ENCODE data around the gene UPF1.

UPF1 gene

DNA sequence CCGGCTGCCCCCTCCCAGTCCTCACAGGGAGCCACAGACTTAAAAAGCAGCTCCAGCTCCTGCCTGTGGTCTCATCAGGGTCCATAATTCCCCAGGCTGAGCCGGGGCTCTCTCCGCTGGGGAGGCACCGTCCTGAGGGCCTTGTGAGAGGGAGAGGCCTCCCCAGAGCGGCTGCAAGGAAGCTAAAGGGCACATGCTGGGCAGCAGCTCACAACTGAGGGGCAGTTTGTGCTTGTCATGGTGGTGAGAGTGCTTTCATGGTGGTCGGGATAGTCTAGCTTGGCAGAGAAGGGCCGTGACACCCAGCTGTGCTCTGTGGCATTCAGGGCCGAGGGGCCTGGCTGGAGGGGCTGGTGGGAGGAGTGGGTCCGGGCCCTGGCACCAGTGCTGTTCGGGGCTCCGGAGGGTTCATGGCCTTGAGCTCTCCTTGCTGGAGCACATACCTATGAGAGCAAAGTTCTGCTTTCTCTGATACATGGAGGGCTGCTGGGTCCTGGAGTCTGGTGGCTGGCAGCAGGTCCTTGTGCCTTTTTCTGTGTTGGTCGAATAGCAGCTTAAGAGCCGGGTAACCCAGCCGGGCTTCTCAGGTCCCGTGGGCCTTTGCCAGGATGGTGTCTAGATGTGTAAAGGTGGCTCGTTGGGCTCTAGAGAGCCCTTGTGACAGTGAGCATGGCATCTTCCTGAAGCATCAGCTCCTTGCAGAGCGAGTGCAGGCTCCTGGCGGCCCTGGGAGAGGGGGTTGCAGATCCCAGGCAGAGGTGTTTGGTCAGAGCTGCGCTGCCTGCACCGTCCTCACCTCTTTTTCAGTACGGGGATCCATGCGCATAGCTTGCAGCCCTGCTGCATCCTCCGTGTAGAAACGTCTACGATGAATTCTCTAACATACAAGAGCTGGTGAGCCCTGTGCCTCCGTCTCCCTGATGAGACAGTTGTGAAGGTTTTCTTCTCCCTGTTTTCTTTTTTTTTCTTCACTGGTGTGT is 8.8 kb downstream of the UPF1 start:
- DNase-seq (ENCODE audit: low read depth in 2 of 2): no peak

DNA sequence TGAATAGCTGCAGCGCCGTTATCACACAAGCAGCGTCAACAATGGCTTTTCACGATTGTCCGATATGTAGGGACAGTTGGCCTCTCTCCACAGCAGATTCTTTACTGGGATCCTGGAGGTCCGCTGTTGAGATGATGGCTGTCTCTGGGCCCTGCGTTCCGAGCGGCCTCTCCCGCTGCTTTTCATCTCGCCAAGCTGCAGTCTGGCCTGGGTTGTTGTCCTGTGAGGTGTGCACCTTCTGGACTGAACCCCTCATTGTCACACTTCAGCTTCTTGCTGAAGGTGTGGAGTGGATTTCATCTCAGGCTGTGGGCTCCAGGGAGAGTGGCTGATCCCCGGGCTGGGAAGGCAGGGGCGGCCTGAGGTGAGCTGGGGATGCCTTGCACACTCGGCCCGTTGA is 9.6 kb downstream of the UPF1 start:
- no peak for DNase-seq (ENCODE audit: low read depth in 2 of 2)

DNA sequence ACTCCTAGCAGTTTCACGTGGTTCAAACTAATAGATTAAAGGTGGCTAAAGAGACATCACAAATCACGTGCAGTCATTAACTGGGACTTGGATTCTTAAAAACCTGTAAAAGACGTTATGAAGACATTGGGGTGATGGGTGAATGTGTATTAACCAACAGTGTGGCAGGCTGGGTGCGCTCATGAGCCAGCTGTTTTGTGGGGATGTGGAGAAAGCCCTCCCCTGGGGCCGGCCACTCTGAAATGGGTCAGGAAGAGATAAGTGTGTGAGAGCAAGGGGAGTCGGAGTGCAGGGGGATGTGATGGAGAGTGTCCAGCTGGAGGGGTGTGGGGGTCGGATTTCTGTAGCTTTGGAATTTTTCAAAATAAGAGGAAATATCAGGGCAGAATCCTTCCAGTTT is 10.4 kb downstream of the UPF1 start:
- no peak for DNase-seq (ENCODE audit: low read depth in 2 of 2)

DNA sequence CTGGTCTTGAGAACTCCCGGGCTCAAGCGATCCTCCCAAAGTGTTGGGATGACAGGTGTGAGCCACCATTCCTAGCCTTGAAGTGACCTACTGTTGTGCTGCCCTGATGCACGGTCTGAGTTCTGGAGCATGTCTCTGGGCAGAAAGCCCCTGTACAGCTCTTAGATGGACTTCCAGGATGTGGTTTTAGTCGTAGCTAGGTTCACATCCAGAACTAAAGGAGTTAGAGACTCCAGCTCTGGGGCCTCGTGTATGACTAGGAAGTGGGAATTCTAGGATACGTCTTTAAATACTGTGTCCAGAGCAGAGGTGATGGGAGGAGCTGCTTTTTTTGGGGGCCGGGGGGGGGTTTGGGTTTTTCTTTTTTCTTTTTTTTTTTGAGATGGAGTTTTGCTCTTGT is 12.2 kb downstream of the UPF1 start:
- no peak for DNase-seq (ENCODE audit: low read depth in 2 of 2)

DNA sequence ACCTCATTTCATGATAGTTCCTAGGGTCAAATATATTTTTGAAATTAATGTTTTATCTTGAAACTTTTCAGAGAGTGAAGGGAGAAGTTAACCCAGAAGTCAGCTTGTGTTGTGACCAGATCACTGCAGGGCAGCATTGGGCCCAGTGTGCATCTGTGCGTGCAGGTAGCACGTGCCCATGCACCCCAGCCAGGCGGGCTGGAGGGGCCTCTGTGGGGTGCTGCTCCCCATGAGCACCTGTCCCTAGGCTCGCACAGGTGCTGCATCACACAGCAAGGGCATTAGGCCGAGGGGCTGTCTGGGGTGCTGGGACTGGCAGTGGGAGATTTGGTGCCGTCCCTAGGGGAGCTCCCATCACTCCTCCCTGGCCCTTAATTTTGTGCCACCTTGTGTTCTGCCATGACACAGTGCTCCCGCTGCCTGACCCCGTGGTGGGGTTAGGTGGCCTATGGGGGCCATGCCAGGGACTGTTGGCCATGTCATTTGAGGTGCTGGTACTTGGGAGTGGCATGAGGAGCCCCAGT is 13.1 kb downstream of the UPF1 start:
- DNase-seq (ENCODE audit: low read depth in 2 of 2): no peak

DNA sequence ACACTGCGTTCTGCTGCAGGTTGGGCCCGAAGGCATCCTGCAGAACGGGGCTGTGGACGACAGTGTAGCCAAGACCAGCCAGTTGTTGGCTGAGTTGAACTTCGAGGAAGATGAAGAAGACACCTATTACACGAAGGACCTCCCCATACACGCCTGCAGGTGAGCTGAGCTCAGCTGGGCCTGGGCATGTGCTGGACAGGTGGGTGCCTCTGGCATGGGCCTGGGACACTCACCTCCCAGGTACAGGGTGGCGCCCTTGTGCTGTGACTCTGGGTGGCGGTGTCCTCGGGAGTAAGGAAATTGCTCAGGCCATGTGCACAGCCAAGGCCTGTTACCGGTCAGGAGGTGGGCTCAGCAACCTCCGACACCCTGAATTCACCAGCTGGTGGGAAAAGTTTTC is 14.2 kb downstream of the UPF1 start:
- DNase-seq (ENCODE audit: low read depth in 2 of 2): no peak

DNA sequence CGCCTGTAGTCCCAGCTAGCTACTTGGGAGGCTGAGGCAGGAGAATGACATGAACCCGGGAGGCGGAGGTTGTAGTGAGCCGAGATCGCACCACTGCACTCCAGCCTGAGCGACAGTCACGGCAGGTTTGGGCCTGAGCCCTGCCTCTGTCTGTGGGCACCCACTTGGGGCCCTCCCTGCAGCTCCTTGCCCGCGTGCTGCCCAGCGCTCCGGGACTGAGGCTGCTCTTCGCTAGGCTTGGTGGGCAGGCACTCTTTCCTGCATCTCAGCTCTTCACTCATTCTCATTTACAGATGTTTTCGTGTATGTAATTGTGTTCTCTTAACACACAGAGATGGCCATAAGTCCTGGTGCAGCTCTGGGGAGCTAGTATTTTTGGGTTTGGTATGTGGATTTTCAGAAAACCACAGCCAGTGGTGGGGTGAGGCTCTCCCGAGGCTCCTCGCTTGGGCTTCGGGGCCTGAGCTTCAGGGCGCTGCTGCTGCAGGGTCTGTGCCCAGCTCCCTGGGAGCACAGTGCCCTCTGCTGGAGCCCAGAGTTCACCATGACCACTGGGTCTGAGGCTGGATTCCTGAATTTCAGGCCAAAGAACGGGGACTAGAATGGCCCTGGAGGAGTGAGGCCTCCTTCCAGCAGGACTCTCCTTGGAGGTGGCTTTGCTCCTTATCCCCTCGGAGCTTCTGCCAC is 15.2 kb downstream of the UPF1 start:
- peak; percentile 22 to 48 for DNase-seq (ENCODE audit: low read depth in 2 of 2)

DNA sequence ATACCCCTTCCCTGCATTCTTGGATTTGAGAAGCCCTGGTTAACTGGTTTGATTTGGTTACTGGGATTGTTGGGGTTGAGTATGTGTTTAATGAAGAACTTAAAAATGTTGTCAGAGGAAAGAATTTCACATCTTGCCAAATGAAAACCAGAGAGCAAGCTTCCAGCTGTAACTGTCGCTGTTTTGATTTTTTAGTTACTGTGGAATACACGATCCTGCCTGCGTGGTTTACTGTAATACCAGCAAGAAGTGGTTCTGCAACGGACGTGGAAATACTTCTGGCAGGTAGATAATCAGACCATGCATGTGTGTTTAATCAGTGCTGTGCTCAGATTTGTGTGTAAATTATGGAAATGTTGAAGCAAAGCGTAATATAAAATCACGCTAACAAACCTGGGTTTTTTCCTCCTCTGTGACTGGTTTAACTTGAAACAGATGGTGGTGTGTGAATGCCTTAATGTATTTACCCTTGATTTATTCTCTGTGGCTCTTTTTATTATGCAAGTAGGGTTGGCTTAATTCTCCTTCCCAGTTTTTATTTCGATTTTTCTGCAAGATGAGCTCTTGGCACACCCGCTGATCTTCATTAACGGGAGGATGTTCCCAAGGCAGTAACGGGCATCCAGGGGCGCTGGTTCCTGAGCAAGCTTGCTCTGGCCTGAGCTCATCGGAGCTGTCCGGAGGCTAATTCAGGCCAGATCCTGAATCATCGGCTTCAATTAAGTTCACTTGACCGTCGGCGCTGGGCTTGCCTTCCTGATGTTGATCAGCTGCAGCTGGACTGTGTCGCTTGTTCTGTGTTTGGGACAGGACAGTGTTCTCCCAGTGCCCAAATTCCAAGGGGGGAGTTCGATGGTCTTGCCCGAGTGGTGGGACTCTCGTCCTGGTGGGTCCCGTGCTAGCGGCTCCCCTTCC is 16.0 kb downstream of the UPF1 start:
- DNase-seq (ENCODE audit: low read depth in 2 of 2): no peak

DNA sequence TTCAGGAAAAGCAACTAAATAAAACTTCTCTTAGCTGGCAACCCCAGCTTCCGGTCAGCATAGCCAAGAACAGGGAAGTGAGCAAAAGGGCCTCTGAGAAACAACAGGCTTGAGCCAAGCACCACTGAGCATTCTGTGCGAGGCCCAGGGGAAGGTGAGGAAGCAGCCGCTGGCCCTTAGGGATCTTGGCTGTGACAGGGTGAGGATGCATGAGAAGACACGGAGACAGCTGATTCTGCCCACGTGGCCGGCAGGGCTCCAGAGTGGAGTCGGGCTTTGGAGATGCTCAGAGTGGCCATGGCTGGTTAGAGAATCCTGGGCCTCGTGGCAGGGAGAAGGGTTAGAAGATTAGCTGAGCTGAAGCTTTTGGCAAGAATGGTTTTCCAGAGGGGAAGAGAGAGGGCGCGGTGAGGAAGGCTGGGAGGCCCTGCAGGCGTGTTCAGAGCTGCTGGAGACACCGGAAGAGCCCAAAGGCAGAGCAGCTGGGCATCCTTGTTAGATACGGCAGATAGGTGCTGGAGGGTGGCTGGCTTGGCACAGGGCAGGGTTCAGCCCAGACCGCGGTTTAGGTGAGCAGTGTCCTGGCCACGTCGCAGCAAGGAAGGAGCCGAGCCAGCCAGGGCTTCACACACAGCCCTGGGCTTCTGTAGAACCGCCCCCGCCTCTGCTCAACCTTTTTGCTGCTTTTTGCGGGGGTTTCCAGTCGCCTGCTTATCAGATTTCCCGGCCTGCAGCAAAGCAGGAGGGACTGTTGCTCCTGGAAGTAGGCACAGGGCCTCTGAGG is 17.3 kb downstream of the UPF1 start:
- DNase-seq (ENCODE audit: low read depth in 2 of 2): peak in 1 of 2 donors; percentile 24

DNA sequence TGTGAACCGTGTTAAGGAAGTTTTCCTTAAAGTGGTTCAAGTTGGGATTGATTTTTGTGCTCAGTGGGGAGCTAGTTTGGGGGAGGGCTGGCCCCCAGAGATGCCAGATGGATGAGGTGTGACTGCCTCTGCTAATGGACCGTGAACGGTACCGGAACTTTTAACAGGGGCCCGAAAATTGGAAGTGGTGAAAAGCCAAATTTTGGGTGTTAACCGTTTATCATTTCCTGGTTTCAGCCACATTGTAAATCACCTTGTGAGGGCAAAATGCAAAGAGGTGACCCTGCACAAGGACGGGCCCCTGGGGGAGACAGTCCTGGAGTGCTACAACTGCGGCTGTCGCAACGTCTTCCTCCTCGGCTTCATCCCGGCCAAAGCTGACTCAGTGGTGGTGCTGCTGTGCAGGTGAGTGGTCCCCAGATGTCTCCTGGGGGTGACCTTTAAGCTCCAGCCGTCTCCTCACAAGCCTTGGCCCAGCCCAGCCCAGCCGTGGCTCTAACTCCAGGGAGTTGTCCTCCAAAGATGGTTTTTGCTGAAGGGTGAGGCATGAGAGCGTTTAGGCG is 18.2 kb downstream of the UPF1 start:
- no peak for DNase-seq (ENCODE audit: low read depth in 2 of 2)

DNA sequence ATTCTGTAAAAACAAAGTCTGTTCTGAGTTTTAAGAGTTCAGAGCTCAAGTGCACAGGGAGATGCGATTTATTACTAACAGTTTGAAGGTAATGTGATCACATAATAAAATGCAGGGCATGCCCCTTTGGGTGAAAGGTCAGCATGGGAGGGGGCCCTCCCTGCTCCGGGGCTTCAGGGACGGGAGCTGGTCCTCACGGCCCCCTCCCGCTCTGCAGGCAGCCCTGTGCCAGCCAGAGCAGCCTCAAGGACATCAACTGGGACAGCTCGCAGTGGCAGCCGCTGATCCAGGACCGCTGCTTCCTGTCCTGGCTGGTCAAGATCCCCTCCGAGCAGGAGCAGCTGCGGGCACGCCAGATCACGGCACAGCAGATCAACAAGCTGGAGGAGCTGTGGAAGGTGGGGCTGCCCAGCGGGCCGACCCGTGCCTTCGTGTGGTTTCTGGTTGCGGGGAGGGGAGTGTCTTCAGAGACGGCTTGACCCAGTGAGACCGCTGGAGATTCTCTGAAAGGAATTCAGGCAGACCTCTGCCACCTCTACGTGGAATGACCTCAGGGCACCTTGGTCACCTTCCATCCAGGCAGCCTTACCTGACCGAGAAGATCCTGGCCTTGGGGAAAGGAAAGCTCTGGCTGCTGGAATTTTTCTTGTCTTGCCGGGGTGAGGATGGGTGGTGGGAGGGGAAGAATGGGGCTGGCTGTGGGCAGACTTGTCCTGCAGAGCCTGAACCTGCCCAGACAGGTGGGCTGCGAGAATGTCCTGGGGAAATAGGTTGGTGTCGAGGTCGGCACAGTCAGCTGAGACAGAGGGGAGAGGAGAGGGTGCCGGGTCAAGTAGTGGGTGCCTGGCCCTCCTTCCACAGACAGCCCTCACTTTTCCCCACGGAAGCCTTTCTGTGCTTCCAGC is 19.0 kb downstream of the UPF1 start:
- no peak for DNase-seq (ENCODE audit: low read depth in 2 of 2)

DNA sequence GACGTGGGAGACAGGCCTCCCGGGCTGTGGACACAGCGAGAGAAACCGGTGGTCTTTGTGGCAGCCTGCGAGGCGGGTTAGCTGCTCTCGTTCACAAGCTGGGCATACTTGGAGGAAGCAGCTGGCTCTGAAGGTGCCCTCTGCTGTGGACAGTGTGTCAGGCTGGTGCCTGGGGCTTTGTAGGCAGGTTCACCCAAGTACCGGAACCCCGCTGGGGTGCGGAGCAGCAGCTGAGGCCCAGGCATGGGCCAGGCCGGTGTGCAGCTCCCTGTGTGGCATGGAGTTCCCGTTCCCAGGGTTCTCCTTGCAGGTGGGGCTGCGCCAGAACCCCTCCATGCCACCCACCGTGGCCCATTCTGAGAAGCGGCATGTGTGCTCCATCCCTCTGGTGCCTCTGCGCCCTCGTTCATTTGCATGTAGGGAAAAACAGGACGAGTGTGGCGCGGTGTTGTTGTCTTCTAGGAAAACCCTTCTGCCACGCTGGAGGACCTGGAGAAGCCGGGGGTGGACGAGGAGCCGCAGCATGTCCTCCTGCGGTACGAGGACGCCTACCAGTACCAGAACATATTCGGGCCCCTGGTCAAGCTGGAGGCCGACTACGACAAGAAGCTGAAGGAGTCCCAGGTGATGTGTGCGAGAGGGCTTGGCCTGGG is 20.0 kb downstream of the UPF1 start:
- no peak for DNase-seq (ENCODE audit: low read depth in 2 of 2)

DNA sequence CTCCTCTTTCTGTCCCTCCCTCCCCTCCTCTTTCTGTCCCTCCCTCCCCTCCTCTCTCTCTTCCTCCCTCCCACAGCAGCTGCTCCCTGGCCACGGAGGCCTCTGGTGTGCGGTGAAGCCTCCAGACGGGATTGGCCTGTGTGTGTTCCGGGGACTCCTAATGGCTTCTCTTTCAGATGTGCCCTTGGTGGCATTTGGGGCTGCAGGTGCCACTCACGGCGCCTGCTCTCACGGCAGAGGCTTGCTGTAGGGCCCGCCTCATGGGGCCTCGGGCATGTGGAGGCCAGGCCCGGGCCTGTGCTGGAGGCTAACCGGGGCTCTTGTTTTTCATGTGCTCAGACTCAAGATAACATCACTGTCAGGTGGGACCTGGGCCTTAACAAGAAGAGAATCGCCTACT is 20.9 kb downstream of the UPF1 start:
- no peak for DNase-seq (ENCODE audit: low read depth in 2 of 2)

DNA sequence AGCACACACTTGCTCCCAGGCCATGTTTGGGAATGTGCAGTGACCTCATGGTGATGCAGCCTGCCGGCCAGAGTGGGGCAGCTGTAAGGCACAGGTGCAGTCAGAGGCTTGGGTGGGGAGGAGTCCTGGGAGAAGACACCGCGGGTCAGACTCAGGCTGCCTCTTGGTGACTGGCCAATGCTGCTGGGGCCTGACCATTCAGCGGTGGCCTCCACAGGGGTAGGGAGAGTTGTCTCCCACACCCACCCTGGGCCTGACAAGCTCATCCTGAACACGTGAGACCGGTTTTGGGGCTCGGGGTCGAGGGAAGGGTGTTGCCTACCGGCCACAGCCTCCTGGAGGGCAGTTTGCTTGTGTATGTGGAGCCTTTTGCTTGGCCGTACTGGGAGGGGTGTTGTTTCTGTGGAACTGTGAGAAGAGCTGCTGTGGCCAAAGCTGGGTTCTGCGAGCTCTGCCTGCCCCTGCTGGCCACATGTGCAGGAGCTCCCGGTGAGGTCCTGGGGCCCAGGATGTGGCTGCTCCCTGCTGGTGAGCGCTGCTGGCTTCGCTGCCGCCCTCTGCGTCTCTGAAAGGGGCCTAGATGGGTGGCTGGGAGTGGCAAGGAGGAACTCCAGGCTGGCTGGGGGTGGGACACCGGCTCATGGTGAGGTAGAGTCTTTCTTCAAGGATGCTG is 22.1 kb downstream of the UPF1 start:
- no peak for DNase-seq (ENCODE audit: low read depth in 2 of 2)

DNA sequence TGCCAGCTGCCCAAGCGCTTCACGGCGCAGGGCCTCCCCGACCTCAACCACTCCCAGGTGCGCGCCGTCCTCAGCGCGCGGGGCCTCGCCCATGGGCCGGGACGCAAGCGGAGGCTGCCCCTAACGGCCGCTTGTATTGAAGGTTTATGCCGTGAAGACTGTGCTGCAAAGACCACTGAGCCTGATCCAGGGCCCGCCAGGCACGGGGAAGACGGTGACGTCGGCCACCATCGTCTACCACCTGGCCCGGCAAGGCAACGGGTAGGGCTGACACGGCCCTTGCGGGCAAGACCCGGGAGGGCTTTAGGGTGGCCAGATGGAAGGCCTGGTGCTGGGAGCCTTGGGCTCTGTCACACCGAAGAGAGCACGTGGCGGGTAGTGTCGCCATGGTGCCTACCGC is 23.2 kb downstream of the UPF1 start:
- DNase-seq (ENCODE audit: low read depth in 2 of 2): no peak

DNA sequence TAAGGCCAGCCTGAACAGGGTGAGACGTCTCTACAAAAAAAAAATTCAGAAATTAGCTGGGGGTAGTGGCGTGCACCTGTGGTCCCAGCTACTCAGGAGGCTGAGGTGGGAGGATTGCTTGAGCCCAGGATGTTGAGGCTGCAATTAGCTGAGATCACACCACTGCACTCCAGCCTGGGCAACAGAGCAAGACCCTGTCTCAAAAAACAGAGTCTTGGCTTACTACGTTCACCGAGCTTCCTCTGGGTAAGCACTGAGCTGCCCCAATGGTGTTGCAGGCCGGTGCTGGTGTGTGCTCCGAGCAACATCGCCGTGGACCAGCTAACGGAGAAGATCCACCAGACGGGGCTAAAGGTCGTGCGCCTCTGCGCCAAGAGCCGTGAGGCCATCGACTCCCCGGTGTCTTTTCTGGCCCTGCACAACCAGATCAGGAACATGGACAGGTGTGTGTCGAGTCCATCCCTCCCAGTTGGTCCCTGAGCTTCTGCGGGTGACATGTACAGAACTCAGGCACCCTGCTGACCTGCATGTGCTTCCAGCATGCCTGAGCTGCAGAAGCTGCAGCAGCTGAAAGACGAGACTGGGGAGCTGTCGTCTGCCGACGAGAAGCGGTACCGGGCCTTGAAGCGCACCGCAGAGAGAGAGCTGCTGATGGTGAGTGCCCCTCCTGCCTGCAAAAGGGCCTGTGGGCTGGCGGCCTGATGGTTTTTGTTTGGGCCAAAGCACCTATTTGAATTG is 24.1 kb downstream of the UPF1 start:
- DNase-seq (ENCODE audit: low read depth in 2 of 2): no peak

DNA sequence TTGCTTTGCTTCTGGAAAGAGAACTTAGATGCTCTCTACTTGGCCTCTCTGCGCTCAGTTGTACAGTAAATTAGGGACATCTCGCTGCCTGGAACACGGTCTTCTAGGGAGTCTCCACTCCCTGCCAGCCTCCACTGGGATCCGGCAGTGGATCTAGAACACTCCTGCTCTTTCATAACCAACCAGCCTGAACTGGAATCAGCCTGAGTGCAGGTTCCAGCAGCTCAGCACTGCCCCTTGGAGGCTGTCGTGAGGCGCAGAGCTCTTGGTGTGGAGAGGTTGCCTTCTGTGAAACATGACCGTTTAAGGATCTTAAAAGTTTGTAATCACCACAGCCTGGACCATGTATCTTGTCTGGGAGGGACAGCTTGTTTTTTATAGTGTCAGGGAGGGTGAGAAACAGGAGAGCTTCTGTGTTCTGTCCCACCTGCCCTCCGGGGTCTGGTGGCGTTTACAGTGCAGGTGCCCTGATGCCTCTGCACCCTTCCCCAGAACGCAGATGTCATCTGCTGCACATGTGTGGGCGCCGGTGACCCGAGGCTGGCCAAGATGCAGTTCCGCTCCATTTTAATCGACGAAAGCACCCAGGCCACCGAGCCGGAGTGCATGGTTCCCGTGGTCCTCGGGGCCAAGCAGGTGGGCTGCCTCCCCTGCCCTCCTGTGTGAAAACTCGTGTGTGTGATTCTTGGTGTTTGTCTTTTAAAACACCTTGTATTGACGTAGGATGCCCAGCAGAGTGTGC is 24.8 kb downstream of the UPF1 start:
- no peak for DNase-seq (ENCODE audit: low read depth in 2 of 2)

All from stimulated activated CD8-positive, alpha-beta memory T cell treated with anti-CD3 and anti-CD28 coated beads, Interleukin-7, amount 100 ng/mL, for 4 hours (primary cell).